Cerebellar cortex (tissue), 1 donor: ENCODE data around the gene IL21R.
"Not testable (repeated sequence)": the region's sequence is repeated elsewhere in the genome, so short reads cannot be mapped to it uniquely, and the experiment has no call there.

Experiments used
- DNase-seq: peaks from one replicate; pipeline ENCODE4 v3.0.0-alpha.2; 2015; ENCODE audit warnings: low spot score

Gene IL21R

GRCh38 chr16:27445502-27446175 is 43.7 kb downstream of the IL21R start:
- DNase-seq, result no peak

- DNase-seq, result no peak
Observed at GRCh38 chr16:27446721-27447120, 44.7 kb downstream of the IL21R start.

DNA sequence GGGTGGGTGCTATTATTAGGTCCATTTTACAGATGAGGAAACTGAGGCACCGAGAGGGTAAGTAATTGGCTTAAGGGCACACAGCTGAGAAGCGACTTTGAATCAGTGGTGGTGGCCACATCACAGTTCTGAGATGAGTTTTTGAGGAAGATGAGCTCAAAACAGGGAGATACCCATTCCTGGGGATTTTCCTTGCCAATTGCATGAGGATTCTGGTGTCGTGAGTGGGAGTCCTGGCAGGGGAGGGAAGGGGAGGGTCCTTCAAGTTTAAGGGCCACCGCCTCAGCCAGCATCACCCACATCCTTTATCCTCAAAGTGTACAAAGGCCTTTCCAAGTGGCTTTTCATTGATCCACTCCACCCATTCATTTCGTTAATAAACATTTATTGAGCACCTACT is 45.3 kb downstream of the IL21R start:
- no peak for DNase-seq

- DNase-seq, result no peak
Observed at GRCh38 chr16:27448532-27449433, 46.8 kb downstream of the IL21R start.

- DNase-seq, result no peak
Observed at GRCh38 chr16:27449434-27450195, 47.6 kb downstream of the IL21R start.

GRCh38 chr16:27450196-27450549 is 48.2 kb downstream of the IL21R start:
- no peak for DNase-seq

GRCh38 chr16:27452569-27453493 is 50.9 kb downstream of the IL21R start:
- DNase-seq, result no peak

- DNase-seq, result no peak
Observed at GRCh38 chr16:27453494-27453825, 51.5 kb downstream of the IL21R start.

GRCh38 chr16:27455700-27456099 is 53.7 kb downstream of the IL21R start:
- no peak for DNase-seq

- DNase-seq, result not testable (repeated sequence)
Observed at GRCh38 chr16:27457605-27457900, 55.6 kb downstream of the IL21R start.

DNA sequence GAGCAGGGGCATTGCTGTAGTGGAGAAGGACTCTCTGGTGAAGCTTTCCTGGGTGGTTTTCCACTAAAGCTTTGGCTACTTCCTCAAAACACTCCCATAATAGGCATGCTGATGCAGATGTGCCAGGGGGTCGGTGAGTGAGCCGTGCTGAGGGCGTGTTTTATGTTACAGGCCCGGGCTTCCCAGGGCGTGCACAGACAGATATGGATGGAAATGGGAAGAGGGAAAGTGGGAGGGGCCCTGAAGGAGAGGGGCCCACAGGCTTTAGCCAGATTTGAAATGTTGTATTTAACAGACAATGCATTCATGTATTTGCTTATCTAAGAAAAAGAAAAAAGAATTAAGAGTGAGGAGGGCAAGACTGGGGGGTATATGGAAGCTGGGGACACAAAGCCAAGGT is 56.3 kb downstream of the IL21R start:
- no peak for DNase-seq

- DNase-seq, result no peak
Observed at GRCh38 chr16:27458987-27459688, 57.2 kb downstream of the IL21R start.

DNA sequence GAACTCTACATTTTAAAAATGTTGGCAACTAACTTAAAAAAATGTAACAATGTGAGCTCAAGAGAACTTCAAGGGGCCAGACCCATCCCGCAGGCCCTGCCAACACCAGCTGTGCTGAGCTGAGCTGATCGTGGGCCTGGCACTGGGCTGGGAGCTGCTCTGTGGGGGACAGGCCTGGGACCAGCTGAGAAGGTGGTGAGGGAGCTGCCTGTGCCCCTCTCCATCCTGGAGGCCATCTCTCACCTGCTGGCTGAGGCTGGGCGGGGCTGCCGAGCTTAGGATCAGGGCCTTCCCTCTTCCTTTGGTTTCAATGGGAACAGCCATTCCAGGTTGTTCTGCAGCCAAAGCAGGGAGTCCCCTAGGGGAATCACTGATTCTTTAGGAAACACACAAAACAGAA is 58.2 kb downstream of the IL21R start:
- DNase-seq, result no peak

DNA sequence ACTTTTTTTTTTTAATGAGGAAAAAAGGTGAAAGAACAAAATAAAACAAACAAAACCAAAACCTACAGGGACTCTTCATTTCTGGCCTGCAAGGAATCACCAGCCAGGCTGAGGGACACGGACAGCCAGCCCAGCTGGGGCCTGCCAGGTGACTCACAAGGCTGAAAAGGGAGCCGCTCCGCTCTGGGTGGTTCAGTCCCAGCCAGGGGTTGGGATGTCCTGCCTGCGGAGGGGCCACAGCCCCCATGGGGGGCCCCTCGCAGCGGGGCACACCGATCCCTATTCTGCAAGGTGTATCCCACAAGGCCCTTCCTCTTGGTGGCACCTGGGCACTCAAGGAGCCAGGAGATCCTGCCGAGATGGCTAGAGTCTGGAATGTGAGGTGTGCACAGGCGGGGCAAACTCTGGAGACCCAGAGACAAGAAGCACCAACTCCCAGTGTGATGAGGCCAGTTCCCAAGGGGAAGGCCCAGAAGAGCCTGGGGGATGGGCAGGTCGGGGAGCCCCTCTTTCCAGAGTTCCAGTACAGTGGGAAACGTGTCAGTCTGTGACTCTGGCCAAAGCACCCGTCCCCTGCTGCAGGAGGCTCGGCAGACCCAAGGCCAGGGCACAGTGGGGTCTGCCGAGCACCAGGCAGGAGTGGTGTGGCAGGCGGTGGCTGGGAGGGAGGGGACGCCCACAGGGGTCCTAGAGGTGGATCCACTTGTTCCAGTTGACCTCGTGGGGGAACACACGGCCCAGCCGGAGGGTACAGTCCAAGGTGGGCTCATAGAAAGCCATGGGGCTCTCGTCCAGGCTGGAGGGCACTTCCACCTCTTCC is 58.9 kb downstream of the IL21R start:
- no peak for DNase-seq

- DNase-seq, result no peak
Observed at GRCh38 chr16:27461483-27462171, 59.7 kb downstream of the IL21R start.

DNA sequence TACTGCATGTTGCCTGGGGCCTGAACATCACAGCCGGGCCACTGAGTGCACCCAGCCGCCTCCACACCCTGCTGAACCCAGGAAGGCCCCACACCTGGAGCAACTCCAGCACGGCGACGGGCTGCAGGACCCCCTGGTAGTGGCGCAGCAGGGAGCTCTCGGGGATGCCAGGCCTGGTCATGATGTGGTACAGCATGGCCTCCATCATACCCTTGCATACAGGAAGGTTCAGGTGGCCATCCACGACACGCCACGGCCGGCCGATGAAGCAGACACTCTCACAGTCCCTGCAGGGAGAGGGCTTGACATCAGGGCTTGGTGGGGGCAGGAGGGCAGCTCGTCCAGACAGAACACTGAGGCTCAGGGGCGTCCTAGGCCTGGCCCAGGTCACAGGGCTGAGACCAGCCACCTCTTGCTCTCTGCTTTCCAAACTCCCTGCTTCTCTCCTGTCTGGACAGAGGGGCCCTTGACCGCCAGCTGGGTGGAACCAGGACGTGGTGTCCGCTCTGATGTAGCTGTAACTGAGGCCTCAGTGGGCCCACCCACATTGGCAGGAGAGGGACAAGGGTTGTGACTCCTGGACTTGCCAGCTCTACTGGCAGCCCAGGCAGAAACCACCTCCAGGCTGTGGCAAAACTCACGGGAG is 60.3 kb downstream of the IL21R start:
- DNase-seq, result no peak

DNA sequence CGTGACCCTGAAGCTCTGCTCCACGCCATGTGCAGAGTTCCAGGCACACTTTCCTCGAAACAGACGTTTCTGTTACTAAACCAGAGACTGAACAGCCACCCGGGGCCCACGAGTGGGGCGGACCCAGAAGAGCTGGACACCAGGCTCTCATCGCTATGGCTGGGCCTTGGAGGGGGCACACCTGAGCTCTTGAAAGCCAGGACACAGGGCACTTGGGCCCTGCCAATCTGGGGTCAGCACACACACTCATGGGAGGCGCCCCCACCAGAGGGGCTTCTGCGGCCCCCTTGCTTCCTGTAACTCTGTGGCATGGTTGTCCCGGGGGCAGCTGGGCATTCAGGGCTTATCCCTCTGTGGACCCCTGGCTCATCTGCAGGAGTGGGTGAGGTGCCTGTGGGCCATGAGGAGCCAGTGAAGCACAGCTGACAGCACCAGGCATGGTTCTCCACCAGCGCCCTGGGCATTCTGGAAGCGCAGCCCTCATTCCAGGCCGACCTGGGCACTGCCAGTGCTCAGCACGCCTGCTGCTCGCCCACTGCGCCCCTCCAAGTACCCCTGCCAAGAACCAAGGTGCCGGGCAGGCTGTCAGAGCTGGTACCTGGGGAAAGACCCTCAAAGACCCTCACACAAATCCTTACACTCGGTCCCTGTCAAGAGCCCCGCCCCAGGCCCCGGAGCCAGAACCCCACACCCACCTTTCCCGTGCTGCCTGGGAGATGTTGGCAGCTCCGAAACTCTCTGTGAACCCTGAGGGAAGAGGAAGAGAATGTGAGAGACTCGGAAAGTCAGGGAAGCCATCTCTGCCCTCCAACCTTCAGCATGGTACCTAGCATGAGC is 61.1 kb downstream of the IL21R start:
- no peak for DNase-seq
